Astrocyte of the spinal cord (primary cell): Measurements from ENCODE around the gene SMIM9.
A peak's percentile ranks its signal among the peaks of the same experiment; 100 is the strongest.
"Not testable (repeated sequence)": the region's sequence is repeated elsewhere in the genome, so short reads cannot be mapped to it uniquely, and the experiment has no call there.

Source experiments
- DNase-seq: peaks from one replicate; pipeline ENCODE4 v3.0.0; 2011; ENCODE audit warnings: low read depth, low spot score
- H3K4me3 ChIP-seq: 2 replicates; pipeline ENCODE4 v1.5.1; 2011; ENCODE audit warnings: low read depth, mild to moderate bottlenecking, low read length, moderate library complexity
- CTCF ChIP-seq: IDR thresholded peaks from 2 replicates; pipeline ENCODE4 v1.5.1; 2012; ENCODE audit warnings: low read depth, mild to moderate bottlenecking, low read length, inconsistent platforms
- in situ Hi-C: cut with HindIII; loops from 2 replicates; pipeline ENCODE4 v1.10.0; 2017; ENCODE audit warnings: low sequenced_read_pairs

SMIM9 gene

GRCh38 chrX:154834562-154834961 lies at the start of gene SMIM9:
SMIM9 (minus strand) TSS chrX:154834662; CDS start chrX:154830856, 3,806 bp downstream.
- TF ChIP-seq CTCF = no peak
- in situ Hi-C loops = no loop called here
- H3K4me3 ChIP-seq = no peak within 1 kb of the TSS

GRCh38 chrX:154884069-154884468 lies 49.6 kb upstream of the SMIM9 start:
- H3K4me3 ChIP-seq, DNase-seq, in situ Hi-C loops: not testable (repeated sequence)

More at GRCh38 chrX:154834562-154834961, at the start of gene SMIM9:
- no peak for DNase-seq

DNA sequence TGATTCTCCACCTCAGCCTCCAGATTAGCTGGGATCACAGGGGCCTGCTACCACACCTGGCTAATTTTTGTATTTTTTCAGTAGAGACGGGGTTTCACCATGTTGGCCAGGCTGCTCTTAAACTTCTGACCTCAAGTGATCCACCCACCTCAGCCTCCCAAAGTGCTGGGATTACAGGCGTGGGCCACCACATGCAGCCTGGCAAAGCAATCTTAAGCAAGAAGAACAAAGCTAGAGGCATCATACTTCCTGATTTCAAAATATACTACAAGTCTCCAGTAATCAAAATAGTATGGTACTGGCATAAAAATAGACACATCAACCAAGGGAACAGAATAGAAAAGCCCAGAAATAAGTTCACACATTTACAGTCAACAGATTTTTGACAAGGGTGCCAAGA lies 38.9 kb upstream of the SMIM9 start:
- no peak overlapping the region for H3K4me3 ChIP-seq
- in situ Hi-C loops = no loop called here
- no peak for TF ChIP-seq CTCF
- DNase-seq = no peak

DNA sequence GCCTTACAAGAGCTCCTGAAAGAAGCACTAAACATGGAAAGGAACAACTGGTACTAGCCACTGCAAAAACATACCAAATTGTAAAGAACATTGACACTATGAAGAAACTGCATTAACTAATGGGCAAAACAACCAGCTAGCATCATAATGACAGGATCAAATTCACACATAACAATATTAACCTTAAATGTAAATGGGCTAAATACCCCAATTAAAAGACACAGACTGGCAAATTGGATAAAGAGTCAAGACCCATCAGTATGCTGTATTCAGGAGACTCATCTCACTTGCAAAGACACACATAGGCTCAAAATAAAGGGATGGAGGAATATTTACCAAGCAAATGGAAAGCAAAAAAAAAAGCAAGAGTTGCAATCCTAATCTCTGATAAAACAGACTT lies 34.1 kb upstream of the SMIM9 start:
- H3K4me3 ChIP-seq, in situ Hi-C loops, DNase-seq: not testable (repeated sequence)

DNA sequence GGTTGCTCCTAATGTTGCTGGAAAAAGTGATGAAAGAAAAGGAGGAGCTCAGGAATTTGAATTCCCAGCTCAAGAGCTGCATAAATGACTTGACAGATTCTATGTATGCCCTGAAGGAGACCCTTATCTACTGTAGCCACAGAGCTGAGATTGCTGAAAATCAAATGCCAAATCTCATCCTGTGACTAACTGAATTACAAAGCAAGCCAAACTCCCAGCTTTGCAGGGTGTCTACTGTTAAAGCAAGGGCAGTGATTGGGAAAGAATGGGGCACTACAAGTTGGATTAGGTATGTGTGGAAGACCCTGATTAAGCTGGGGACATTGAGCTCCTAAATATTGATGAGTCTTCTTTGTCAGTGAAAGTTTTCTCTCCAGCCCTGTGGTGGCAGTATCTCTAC lies 20.8 kb upstream of the SMIM9 start:
- no peak for TF ChIP-seq CTCF
- in situ Hi-C loops = no loop called here
- H3K4me3 ChIP-seq = no peak overlapping the region
- DNase-seq = no peak

- H3K4me3 ChIP-seq = no peak overlapping the region
- TF ChIP-seq CTCF = no peak
- in situ Hi-C loops = no loop called here
- DNase-seq = no peak
Measured at GRCh38 chrX:154850957-154851611, 16.6 kb upstream of the SMIM9 start.

DNA sequence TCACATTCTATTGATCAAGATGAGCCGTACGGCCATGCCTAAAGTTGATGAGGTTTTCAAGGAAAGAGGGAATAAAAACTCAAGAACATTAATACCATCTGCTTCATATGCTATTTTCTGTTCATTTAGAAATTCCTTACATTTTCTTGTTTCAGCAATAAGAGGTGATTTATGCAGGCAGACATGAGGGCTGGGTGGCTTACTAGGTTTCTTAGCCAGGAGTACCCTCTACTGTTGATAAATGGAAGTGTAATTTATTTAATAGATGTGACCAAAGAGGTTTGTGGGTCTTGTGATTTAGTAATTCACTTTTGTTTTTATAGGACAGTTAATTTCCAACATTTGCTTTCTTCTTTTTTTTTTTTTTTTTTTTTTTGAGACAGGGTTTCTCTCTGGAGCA lies 6.4 kb upstream of the SMIM9 start:
- in situ Hi-C loops = no loop called here
- DNase-seq = peak; percentile 54
- peak; percentile 32 for TF ChIP-seq CTCF
- no peak overlapping the region for H3K4me3 ChIP-seq

GRCh38 chrX:154836163-154836562 lies 1.7 kb upstream of the SMIM9 start:
- in situ Hi-C loops = no loop called here
- DNase-seq = no peak
- H3K4me3 ChIP-seq = no peak overlapping the region
- TF ChIP-seq CTCF = no peak
